Measurements from ENCODE around the gene SHLD3.
A peak's percentile ranks its signal among the peaks of the same experiment; 100 is the strongest.
"Not testable (repeated sequence)": the region's sequence is repeated elsewhere in the genome, so short reads cannot be mapped to it uniquely, and the experiment has no call there.

SHLD3 gene

GRCh38 chr5:65620021-65620420, 4.8 kb upstream of the SHLD3 start:
- Histone ChIP-seq H3K27ac (ENCODE audit: extremely low read depth, low read depth, low read length) (no peak overlapping the region), H3K36me3 (ENCODE audit: control insufficient read depth in 2 of 2, insufficient read depth in 1 of 2, low read length in 2 of 2) (peaks cover 18 to 23% of the 10 kb centered on the region in 2 experiments), H3K9me3 (ENCODE audit: control insufficient read depth, insufficient read depth, low read depth, low read length) (no peaks in the 10 kb centered on the region), H3K4me1 (ENCODE audit: control insufficient read depth, insufficient read depth, low read length) (peaks cover 2% of the 10 kb centered on the region; the same call in 1 of the 2 replicates), H3K4me3 (ENCODE audit: low read depth, low read length) (no peak overlapping the region)
- POLR2A ChIA-PET = no interaction called here
- TF ChIP-seq FEZF1 (tag by site-specific recombination; IDR thresholded peaks at IDR 0.05) = no peak
- TF ChIP-seq ZNF626 (tag by site-specific recombination; IDR thresholded peaks at IDR 0.05) = no peak
- no peak for TF ChIP-seq ZNF223 (tag by site-specific recombination; IDR thresholded peaks at IDR 0.05)
- no peak for TF ChIP-seq ZNF341 (tag by site-specific recombination; IDR thresholded peaks at IDR 0.05; ENCODE audit: low read depth)
- no peak for TF ChIP-seq ZNF202 (tag by site-specific recombination; IDR thresholded peaks at IDR 0.05; ENCODE audit: borderline replicate concordance)
- no peak for TF ChIP-seq ELK4 (IDR thresholded peaks at IDR 0.05; ENCODE audit: borderline replicate concordance, low read depth, low read length)
- TF ChIP-seq ZEB2 (tag by site-specific recombination; IDR thresholded peaks at IDR 0.05) = no peak
- TF ChIP-seq ZNF747 (tag by site-specific recombination; IDR thresholded peaks at IDR 0.05) = no peak
- TF ChIP-seq ZNF488 (tag by site-specific recombination; IDR thresholded peaks at IDR 0.05) = no peak
- TF ChIP-seq SALL2 (tag by site-specific recombination; IDR thresholded peaks at IDR 0.05; ENCODE audit: borderline replicate concordance) = no peak
- TF ChIP-seq ZNF660 (tag by site-specific recombination; IDR thresholded peaks at IDR 0.05) = no peak
- TF ChIP-seq OVOL3 (tag by site-specific recombination; IDR thresholded peaks at IDR 0.05) = no peak
- TF ChIP-seq AEBP2 (tag by site-specific recombination; IDR thresholded peaks at IDR 0.05; ENCODE audit: borderline replicate concordance) = no peak
- TF ChIP-seq ZNF449 (tag by site-specific recombination; IDR thresholded peaks at IDR 0.05) = no peak
- CTCF ChIA-PET = interaction anchor here (0.6 to 1.1 kb wide), 2 partner anchors 31 to 123 kb away, joined by 3 to 4 read pairs; no protein-coding TSS in a partner anchor

- H3K4me3 ChIP-seq (ENCODE audit: low read depth, low read length); H3K4me1 ChIP-seq (ENCODE audit: control insufficient read depth, insufficient read depth, low read length); H3K9me3 ChIP-seq (ENCODE audit: control insufficient read depth, insufficient read depth, low read depth, low read length); H3K36me3 ChIP-seq (ENCODE audit: control insufficient read depth in 2 of 2, insufficient read depth in 1 of 2, low read length in 2 of 2); POLR2A ChIA-PET; H3K27ac ChIP-seq (ENCODE audit: extremely low read depth, low read depth, low read length); CTCF ChIA-PET: not testable (repeated sequence)
Observed at GRCh38 chr5:65621961-65622360, 2.9 kb upstream of the SHLD3 start.

- Histone ChIP-seq H3K36me3 (ENCODE audit: control insufficient read depth in 2 of 2, insufficient read depth in 1 of 2, low read length in 2 of 2) (no peaks in the 10 kb centered on the region; a peak in 1 of 3 replicates), H3K4me1 (ENCODE audit: control insufficient read depth, insufficient read depth, low read length) (peaks cover 2% of the 10 kb centered on the region; the same call in 1 of the 2 replicates), H3K4me3 (ENCODE audit: low read depth, low read length) (peak overlapping the region; percentile 98), H3K27ac (ENCODE audit: extremely low read depth, low read depth, low read length) (no peak overlapping the region), H3K9me3 (ENCODE audit: control insufficient read depth, insufficient read depth, low read depth, low read length) (no peaks in the 10 kb centered on the region)
- POLR2A ChIA-PET = interaction anchor here (0.5 to 1.2 kb wide), 8 partner anchors 13 to 100 kb away, joined by 3 to 7 read pairs (median 3); partner anchors contain the start of genes CENPK and PPWD1
- no peak for TF ChIP-seq ZBTB44 (tag by site-specific recombination; IDR thresholded peaks at IDR 0.05)
- peak; percentile 58; the same call in 1 of the 2 replicates for TF ChIP-seq PRDM10 (tag by site-specific recombination; IDR thresholded peaks at IDR 0.05)
- peak; percentile 64 for TF ChIP-seq ZBTB20 (tag by site-specific recombination; IDR thresholded peaks at IDR 0.05)
- CTCF ChIA-PET = interaction anchor here (1.3 kb wide), 1 partner anchor 39 kb away, joined by 4 read pairs; no protein-coding TSS in a partner anchor
Observed at GRCh38 chr5:65623482-65623881, 1.3 kb upstream of the SHLD3 start.

All from HEK293 (cell line).